PC-3 (cell line): ENCODE results near the gene FAXDC2. TPM values are rescaled to one million over a fixed set of nuclear protein-coding genes. Genes with fewer than 3 reads are reported as not detected.
A peak's percentile ranks its signal among the peaks of the same experiment; 100 is the strongest.

ENCODE experiments used
- ATAC-seq: fragments of 200-7000 bp; cut with Tn5 transposase; 2 replicates; pipeline ENCODE4 v1.9.1; 2020; ENCODE audit warnings: mild to moderate bottlenecking, moderate library complexity
- BruUV-seq: library from RNA; stranded (reverse); fragments of 400-500 nt; replicated peaks from 2 replicates; lab custom pipeline; 2021; lab: Mats Ljungman, UMichigan
- CTCF ChIA-PET: fragments of 300-600 bp; sonication (Branson Sonifier 250); formaldehyde crosslinking; loops from one replicate; lab custom pipeline; 2022; ENCODE audit warnings: antibody characterized with exemption; lab: Charles Lee
- POLR2A ChIA-PET: fragments of 300-600 bp; sonication (Branson Sonifier 250); formaldehyde crosslinking; loops from one replicate; lab custom pipeline; 2022; ENCODE audit warnings: antibody characterized with exemption; ENCODE audit not compliant: unreplicated experiment; lab: Charles Lee
- DNase-seq: peaks from one replicate; pipeline ENCODE4 v3.0.0-alpha.2; 2015
- H2AFZ ChIP-seq: fragments of 300-600 bp; sonication (generic); 2 replicates; pipeline ENCODE4 v1.6.0; 2016; ENCODE audit warnings: antibody characterized with exemption, low read length
- H3F3A ChIP-seq: fragments of 300-600 bp; sonication (generic); one replicate; pipeline ENCODE4 v1.6.0; 2017; ENCODE audit warnings: antibody characterized with exemption, low read length, control low read depth, mild to moderate bottlenecking; ENCODE audit not compliant: unreplicated experiment
- H3K27ac ChIP-seq: fragments of 300-600 bp; sonication (generic); 2 replicates; pipeline ENCODE4 v1.5.1; 2016; ENCODE audit warnings: mild to moderate bottlenecking, low read length
- H3K27me3 ChIP-seq: fragments of 300-600 bp; sonication (generic); 2 replicates; pipeline ENCODE4 v1.6.1; 2016; ENCODE audit warnings: low read length, mixed read lengths
- H3K36me3 ChIP-seq: fragments of 300-600 bp; sonication (generic); 2 replicates; pipeline ENCODE4 v1.6.1; 2016; ENCODE audit warnings: low read depth, mixed run types, low read length, mixed read lengths
- H3K4me1 ChIP-seq: fragments of 300-600 bp; sonication (generic); 2 replicates; pipeline ENCODE4 v1.5.1; 2016; ENCODE audit warnings: low read length; ENCODE audit not compliant: insufficient read depth
- H3K4me2 ChIP-seq: fragments of 300-600 bp; sonication (generic); 2 replicates; pipeline ENCODE4 v1.6.0; 2016; ENCODE audit warnings: low read length
- H3K4me3 ChIP-seq: fragments of 300-600 bp; sonication (generic); 2 replicates; pipeline ENCODE4 v1.5.1; 2016; ENCODE audit warnings: mild to moderate bottlenecking, low read length, mixed read lengths
- H3K79me2 ChIP-seq: fragments of 300-600 bp; sonication (generic); 2 replicates; pipeline ENCODE4 v1.6.1; 2017; ENCODE audit warnings: low read length, mixed read lengths
- H3K9ac ChIP-seq: fragments of 300-600 bp; sonication (generic); 2 replicates; pipeline ENCODE4 v1.6.0; 2016; ENCODE audit warnings: mild to moderate bottlenecking, low read length
- H3K9me2 ChIP-seq: fragments of 300-600 bp; sonication (generic); replicated peaks from 2 replicates; pipeline ENCODE4 v1.6.1; 2016; ENCODE audit warnings: mixed run types, low read length, mixed read lengths
- H3K9me3 ChIP-seq: fragments of 300-600 bp; sonication (generic); 2 replicates; pipeline ENCODE4 v1.6.1; 2016; ENCODE audit warnings: low read length, mixed read lengths
- H4K20me1 ChIP-seq: fragments of 300-600 bp; sonication (generic); 2 replicates; pipeline ENCODE4 v1.6.1; 2016; ENCODE audit warnings: low read length, mixed read lengths
- EZH2 ChIP-seq: fragments of 300-600 bp; sonication (generic); IDR thresholded peaks from one replicate; pipeline ENCODE4 v1.6.1; 2017; ENCODE audit warnings: antibody characterized with exemption, mild to moderate bottlenecking, low read length; ENCODE audit not compliant: unreplicated experiment
- EZH2phosphoT487 ChIP-seq: fragments of 300-600 bp; sonication (generic); IDR thresholded peaks from 2 replicates; pipeline ENCODE4 v1.6.1; 2018; ENCODE audit warnings: mild to moderate bottlenecking, antibody characterized with exemption, low read length, borderline replicate concordance
- intact Hi-C: fragments of 100-400 bp; cut with micrococcal nuclease; formaldehyde crosslinking; loops from 2 replicates; pipeline ENCODE4 v1.9.0; 2023
- total RNA-seq: library from RNA; depleted of rRNA; stranded (reverse); fragments of >200 nt; gene quantifications from 2 replicates; pipeline ENCODE4 v1.2.3, GENCODE V29; 2014
- TF ChIP-seq, protein P1 (sequence below): fragments of 300-600 bp; sonication (generic); conservative IDR thresholded peaks from 2 replicates; pipeline ENCODE4 v1.5.1; 2017; ENCODE audit warnings: antibody characterized with exemption, low read depth, mild to moderate bottlenecking, low read length

FAXDC2 gene
- total RNA-seq, 1 experiment from 2014 or later, result not detected

DNA sequence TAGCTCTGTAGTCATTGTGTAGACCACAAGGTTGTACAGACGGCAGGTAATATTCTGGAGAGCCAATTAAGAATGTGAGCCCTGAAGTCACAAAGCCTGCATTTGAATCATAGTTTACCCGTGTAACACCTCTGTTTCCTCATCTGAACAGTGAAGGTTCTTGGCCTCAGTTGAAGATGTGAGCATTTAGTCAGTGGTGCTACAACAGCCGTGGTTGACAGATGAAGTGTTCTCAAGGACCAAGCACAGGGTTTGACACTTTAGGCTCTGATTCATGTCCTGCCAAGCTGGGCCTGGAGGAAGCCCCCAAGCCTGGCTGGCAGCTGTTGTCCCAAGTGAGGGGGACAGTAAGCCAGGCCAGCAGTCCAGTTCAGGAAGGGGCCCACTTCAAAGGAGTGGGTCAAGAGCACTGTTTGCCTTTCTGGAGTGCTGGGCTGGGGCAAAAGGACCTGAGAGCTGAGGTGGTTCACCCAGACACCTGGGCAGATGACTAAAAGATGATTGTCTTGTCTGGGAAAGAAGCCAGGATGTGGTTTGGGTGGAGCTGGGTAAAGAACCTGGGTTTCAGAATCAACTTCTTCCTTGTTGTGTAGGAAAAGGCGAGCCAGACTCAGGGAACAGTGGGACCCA is 20.7 kb downstream of the FAXDC2 start:
- peaks cover 29% of the 10 kb centered on the region for H3K4me1 ChIP-seq
- TF ChIP-seq EZH2 (no peak), EZH2phosphoT487 (peak; percentile 53; the same call in 1 of the 2 replicates)
- TF ChIP-seq, protein P1, sequence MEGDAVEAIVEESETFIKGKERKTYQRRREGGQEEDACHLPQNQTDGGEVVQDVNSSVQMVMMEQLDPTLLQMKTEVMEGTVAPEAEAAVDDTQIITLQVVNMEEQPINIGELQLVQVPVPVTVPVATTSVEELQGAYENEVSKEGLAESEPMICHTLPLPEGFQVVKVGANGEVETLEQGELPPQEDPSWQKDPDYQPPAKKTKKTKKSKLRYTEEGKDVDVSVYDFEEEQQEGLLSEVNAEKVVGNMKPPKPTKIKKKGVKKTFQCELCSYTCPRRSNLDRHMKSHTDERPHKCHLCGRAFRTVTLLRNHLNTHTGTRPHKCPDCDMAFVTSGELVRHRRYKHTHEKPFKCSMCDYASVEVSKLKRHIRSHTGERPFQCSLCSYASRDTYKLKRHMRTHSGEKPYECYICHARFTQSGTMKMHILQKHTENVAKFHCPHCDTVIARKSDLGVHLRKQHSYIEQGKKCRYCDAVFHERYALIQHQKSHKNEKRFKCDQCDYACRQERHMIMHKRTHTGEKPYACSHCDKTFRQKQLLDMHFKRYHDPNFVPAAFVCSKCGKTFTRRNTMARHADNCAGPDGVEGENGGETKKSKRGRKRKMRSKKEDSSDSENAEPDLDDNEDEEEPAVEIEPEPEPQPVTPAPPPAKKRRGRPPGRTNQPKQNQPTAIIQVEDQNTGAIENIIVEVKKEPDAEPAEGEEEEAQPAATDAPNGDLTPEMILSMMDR, result no peak
- no peaks in the 10 kb centered on the region for H3K27me3 ChIP-seq
- H3K36me3 ChIP-seq, result no peaks in the 10 kb centered on the region; the same call in 1 of the 2 replicates
- peak overlapping the region; percentile 87 for H3K27ac ChIP-seq
- no peak overlapping the region for H2AFZ ChIP-seq
- H3K9me3 ChIP-seq, result no peaks in the 10 kb centered on the region
- peak; percentile 90 for DNase-seq
- ChIA-PET POLR2A (no interaction called here), CTCF (interaction anchor here (0.6 kb wide), 1 partner anchor 20 kb away, joined by 5 read pairs; no protein-coding TSS in a partner anchor)
- peak overlapping the region; percentile 61 for H3K4me2 ChIP-seq
- no peaks in the 10 kb centered on the region for H3K79me2 ChIP-seq
- H3F3A ChIP-seq, result no peaks in the 10 kb centered on the region
- peak; percentile 89 for ATAC-seq
- H4K20me1 ChIP-seq, result no peaks in the 10 kb centered on the region
- H3K9me2 ChIP-seq, result no peaks in the 10 kb centered on the region
- no peak overlapping the region for H3K4me3 ChIP-seq
- BruUV-seq, result no TSS peak
- intact Hi-C loops, result no loop called here
- no peak overlapping the region for H3K9ac ChIP-seq

DNA sequence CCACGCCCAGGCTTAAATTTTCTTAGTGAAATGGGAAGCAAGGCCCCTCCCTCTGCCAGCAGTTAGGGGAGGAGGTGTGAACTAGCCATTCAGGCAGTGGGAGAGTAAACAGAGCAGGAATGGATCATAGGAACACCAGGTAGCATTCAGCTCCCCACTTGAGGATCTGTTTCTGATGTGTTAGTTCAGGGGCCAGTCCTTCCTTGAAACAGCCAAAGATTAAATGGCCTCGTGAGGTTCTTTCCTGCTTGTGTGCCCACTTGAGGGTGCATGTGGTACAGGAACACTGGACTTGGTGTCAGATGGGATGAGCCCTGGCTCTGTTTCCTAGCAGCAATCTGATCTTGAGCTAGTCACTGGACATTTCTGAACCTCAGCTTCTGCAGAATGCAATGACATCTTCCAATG is 21.2 kb downstream of the FAXDC2 start:
- TF ChIP-seq, protein P1, result no peak
- TF ChIP-seq EZH2, result no peak
- TF ChIP-seq EZH2phosphoT487, result no peak
- Histone ChIP-seq H3K4me2 (peak overlapping the region; percentile 56), H3K27me3 (no peaks in the 10 kb centered on the region), H3F3A (no peaks in the 10 kb centered on the region), H3K4me3 (no peak overlapping the region), H3K9me2 (no peaks in the 10 kb centered on the region), H3K27ac (peak overlapping the region; percentile 87), H3K9me3 (no peaks in the 10 kb centered on the region), H3K9ac (no peak overlapping the region), H2AFZ (no peak overlapping the region), H3K79me2 (no peaks in the 10 kb centered on the region), H4K20me1 (no peaks in the 10 kb centered on the region), H3K36me3 (no peaks in the 10 kb centered on the region; the same call in 1 of the 2 replicates), H3K4me1 (peaks cover 29% of the 10 kb centered on the region)
- intact Hi-C loops, result no loop called here
- CTCF ChIA-PET, result interaction anchor here (0.6 kb wide), 1 partner anchor 20 kb away, joined by 5 read pairs; no protein-coding TSS in a partner anchor
- no TSS peak for BruUV-seq
- ATAC-seq, result peak; percentile 8
- DNase-seq, result no peak
- POLR2A ChIA-PET, result no interaction called here

DNA sequence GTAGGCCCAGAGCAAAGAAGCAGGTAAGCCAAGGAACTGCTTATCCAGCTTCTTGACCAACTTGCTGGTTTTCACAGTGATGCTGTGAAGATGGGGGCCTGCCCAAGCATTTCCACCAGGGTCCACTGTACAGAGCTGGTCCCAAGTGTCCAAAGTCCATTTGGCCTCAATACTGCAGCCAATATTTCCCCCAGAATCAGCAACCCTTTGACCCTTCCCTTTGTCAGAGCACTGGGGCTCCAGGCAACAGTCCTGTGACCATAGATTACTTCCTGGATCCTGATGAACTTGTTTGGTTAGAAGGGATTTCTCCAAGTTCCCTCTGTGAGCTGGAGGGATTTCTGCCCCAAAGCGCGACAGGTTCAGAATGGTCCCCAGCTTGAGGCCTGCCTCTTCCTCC is 26.3 kb downstream of the FAXDC2 start:
- ChIA-PET CTCF (no interaction called here), POLR2A (no interaction called here)
- Histone ChIP-seq H3K9ac (no peak overlapping the region), H3K4me3 (no peak overlapping the region), H3K9me3 (no peaks in the 10 kb centered on the region), H3K36me3 (no peaks in the 10 kb centered on the region), H3K4me1 (peaks cover 9% of the 10 kb centered on the region), H3K27ac (no peak overlapping the region), H4K20me1 (no peaks in the 10 kb centered on the region), H3K27me3 (no peaks in the 10 kb centered on the region), H3F3A (no peaks in the 10 kb centered on the region), H2AFZ (no peak overlapping the region), H3K79me2 (no peaks in the 10 kb centered on the region), H3K4me2 (no peak overlapping the region), H3K9me2 (no peaks in the 10 kb centered on the region)
- TF ChIP-seq EZH2 (no peak), EZH2phosphoT487 (no peak)
- TF ChIP-seq, protein P1, result no peak
- intact Hi-C loops, result no loop called here
- ATAC-seq (no peak), DNase-seq (no peak)
- BruUV-seq, result no TSS peak
